ENCODE measurements around the gene CRLF1. TPM values are rescaled to one million over a fixed set of nuclear protein-coding genes. Genes with fewer than 3 reads are reported as not detected.
A peak's percentile ranks its signal among the peaks of the same experiment; 100 is the strongest.

The CRLF1 gene
- total RNA-seq, 1 experiment from 2014 or later: 16.2 TPM

DNA sequence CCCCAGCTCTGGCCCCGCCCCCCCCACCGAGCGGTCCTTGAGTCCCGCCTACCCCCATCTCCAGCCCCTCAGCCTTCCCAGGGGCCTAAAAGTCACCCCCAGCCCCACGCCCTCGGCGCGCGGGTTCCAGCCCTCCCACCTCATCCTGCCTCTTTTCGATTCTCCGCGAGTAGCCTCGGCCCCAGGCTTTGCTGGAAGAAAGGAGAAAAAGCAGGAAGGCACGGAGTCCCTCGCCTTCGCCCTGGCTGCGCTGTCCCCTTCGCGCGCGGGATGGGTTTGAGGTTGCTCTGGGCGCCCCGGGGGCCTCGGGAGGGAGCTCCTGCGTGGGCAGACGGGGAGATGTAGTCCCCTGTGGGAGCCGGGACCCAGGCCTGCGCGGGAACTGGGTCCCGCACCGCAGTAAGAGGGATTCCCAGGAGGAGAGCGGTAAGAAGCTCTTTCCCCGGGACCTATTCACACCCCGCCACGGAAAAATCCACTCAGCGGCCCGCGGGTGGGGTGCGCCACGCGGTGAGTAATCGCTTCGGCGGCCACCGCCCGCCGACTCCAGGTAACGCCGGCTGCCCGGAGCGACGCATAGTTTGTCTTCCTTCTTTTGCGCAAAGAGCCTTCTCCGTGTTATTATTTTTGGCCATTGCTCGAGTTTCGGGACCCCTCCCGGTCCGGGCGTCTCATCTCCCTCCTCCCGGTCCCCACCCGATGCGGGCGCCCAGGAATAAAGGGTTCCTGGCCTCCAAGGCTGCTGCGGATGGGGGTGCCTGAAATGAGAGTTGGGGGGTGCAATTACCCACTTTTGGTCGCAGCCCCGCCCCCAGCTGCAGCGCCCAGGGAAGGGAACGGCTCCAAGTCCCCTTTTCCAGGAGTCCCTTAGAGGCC, 865 bp upstream of the CRLF1 start:
- peak overlapping the region; percentile 36 to 76 for H3K4me3 Mint-ChIP-seq
- WGBS (ENCODE audit: extremely low coverage, insufficient read length, low lambda C conversion rate): no CpG with 5 or more reads among the region's 68 CpGs
- peaks cover 21% of the 10 kb centered on the region for H3K23me2 ChIP-seq (ENCODE audit: insufficient read length, low read depth, low read length, poor library complexity, severe bottlenecking)
- no peak for DNase-seq
- no peak overlapping the region for H2AK5ac ChIP-seq (ENCODE audit: insufficient read length, low read length)
- TF ChIP-seq, protein P1, sequence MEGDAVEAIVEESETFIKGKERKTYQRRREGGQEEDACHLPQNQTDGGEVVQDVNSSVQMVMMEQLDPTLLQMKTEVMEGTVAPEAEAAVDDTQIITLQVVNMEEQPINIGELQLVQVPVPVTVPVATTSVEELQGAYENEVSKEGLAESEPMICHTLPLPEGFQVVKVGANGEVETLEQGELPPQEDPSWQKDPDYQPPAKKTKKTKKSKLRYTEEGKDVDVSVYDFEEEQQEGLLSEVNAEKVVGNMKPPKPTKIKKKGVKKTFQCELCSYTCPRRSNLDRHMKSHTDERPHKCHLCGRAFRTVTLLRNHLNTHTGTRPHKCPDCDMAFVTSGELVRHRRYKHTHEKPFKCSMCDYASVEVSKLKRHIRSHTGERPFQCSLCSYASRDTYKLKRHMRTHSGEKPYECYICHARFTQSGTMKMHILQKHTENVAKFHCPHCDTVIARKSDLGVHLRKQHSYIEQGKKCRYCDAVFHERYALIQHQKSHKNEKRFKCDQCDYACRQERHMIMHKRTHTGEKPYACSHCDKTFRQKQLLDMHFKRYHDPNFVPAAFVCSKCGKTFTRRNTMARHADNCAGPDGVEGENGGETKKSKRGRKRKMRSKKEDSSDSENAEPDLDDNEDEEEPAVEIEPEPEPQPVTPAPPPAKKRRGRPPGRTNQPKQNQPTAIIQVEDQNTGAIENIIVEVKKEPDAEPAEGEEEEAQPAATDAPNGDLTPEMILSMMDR (conservative IDR thresholded peaks at IDR 0.05): no peak
- peaks cover 17% of the 10 kb centered on the region for H3K4me1 ChIP-seq (ENCODE audit: insufficient read depth, low read length)
- H3T11ph ChIP-seq (ENCODE audit: low read length): no peak overlapping the region
- H3K79me2 ChIP-seq (ENCODE audit: insufficient read depth, low read length): no peaks in the 10 kb centered on the region
- H3K56ac ChIP-seq (ENCODE audit: insufficient read length, low read depth, low read length): no peak overlapping the region
- H3K18ac ChIP-seq (ENCODE audit: insufficient read length, low read depth, low read length): no peak overlapping the region
- H4K5ac ChIP-seq (ENCODE audit: insufficient read length, low read depth, low read length): no peak overlapping the region
- H3K4ac ChIP-seq (ENCODE audit: low read depth, low read length): no peak overlapping the region
- no peak overlapping the region for H4K91ac ChIP-seq (ENCODE audit: insufficient read length, low read depth, low read length)
- no peaks in the 10 kb centered on the region for H4K20me1 ChIP-seq (ENCODE audit: control insufficient read depth, insufficient read depth, insufficient read length)
- H3K23ac ChIP-seq (ENCODE audit: insufficient read length, low read depth, low read length): no peak overlapping the region
- H2BK5ac ChIP-seq (ENCODE audit: insufficient read length, low read length): no peak overlapping the region
- H2BK20ac ChIP-seq (ENCODE audit: low read depth, low read length, poor library complexity, severe bottlenecking): no peak overlapping the region
- peaks cover 84% of the 10 kb centered on the region for H3K27me3 Mint-ChIP-seq (ENCODE audit: low read depth)
- H2BK120ac ChIP-seq (ENCODE audit: low read depth, low read length, poor library complexity, severe bottlenecking): no peak overlapping the region
- no peak overlapping the region for H3K27ac Mint-ChIP-seq
- H2BK12ac ChIP-seq (ENCODE audit: insufficient read length, low read depth, low read length): no peak overlapping the region
- no peak overlapping the region for H4K8ac ChIP-seq (replicated peaks; ENCODE audit: insufficient read length, low read depth, low read length)
- H3K9me3 Mint-ChIP-seq: peaks cover 0 to 2% of the 10 kb centered on the region in 2 experiments; a peak in 1 of 5 replicates
- H3K27me3 ChIP-seq (ENCODE audit: insufficient read depth, low read length): peaks cover 80% of the 10 kb centered on the region
- no peak overlapping the region for H2AFZ ChIP-seq (ENCODE audit: low read length)
- no peaks in the 10 kb centered on the region for H3K9me3 ChIP-seq (ENCODE audit: control insufficient read depth, low read depth, low read length)
- no peak overlapping the region for H2BK15ac ChIP-seq (ENCODE audit: low read depth, low read length)
- peaks cover 44 to 59% of the 10 kb centered on the region in 2 experiments for H3K4me1 Mint-ChIP-seq
- peaks cover 0 to 6% (median 0%) of the 10 kb centered on the region in 3 experiments; a peak in 2 of 7 replicates for H3K36me3 Mint-ChIP-seq (ENCODE audit: insufficient read depth in 1 of 3, low read depth in 3 of 3)
- no peak overlapping the region for H3K27ac ChIP-seq (ENCODE audit: insufficient read length, low read depth, low read length)
- H3K14ac ChIP-seq (ENCODE audit: insufficient read depth, low read length): no peak overlapping the region
- no peak overlapping the region for H3K9ac ChIP-seq (ENCODE audit: extremely low read depth, insufficient read length, low read length)
- peak overlapping the region; percentile 10 for H3K4me2 ChIP-seq (ENCODE audit: insufficient read depth, insufficient read length, low read length)
- H3K79me1 ChIP-seq (ENCODE audit: insufficient read depth, low read depth, low read length, poor library complexity, severe bottlenecking): no peaks in the 10 kb centered on the region

All from H9 (cell line).